Measurements from ENCODE around the gene TANGO6.

GRCh38 chr16:69064124-69064763 lies 220.9 kb downstream of the TANGO6 start:
- no peak for TF ChIP-seq PKNOX1 (IDR thresholded peaks at IDR 0.05)
- TF ChIP-seq HDGF (IDR thresholded peaks at IDR 0.05; ENCODE audit: borderline replicate concordance) = no peak
- TF ChIP-seq L3MBTL2 (conservative IDR thresholded peaks at IDR 0.05) = no peak
- TF ChIP-seq FOXA1 (IDR thresholded peaks at IDR 0.05) = no peak
- TF ChIP-seq ZNF384 (IDR thresholded peaks at IDR 0.05) = no peak
- TF ChIP-seq SUZ12 (IDR thresholded peaks at IDR 0.05) = no peak
- no peak for TF ChIP-seq SP1 (IDR thresholded peaks at IDR 0.05)
- TF ChIP-seq NFRKB (IDR thresholded peaks at IDR 0.05) = no peak
- TF ChIP-seq FOXM1 (IDR thresholded peaks at IDR 0.05; ENCODE audit: borderline replicate concordance) = no peak
